Suprapubic skin (tissue), 4 donors: ENCODE data around the gene TECTA.

Experiments
- CTCF ChIP-seq, 2 donors: fragments of 200-600 bp in 1 of 2; fragments of 450-650 bp in 1 of 2; sonication (generic) in 1 of 2; IDR thresholded peaks; one replicate each; pipeline ENCODE4 v1.5.1; 2016 to 2019; ENCODE audit warnings: antibody characterized with exemption in 2 of 2, mild to moderate bottlenecking in 1 of 2, moderate library complexity in 1 of 2
- EP300 ChIP-seq: sonication (generic); formaldehyde crosslinking; IDR thresholded peaks from one replicate; pipeline ENCODE4 v1.6.1; 2017; ENCODE audit warnings: antibody characterized with exemption
- POLR2A ChIP-seq, 2 donors: fragments of 450-650 bp; IDR thresholded peaks; one replicate each; pipeline ENCODE4 v1.6.1; 2017; ENCODE audit warnings: antibody characterized with exemption in 2 of 2, mild to moderate bottlenecking in 2 of 2, moderate library complexity in 2 of 2
- POLR2AphosphoS5 ChIP-seq, 3 donors: sonication (generic); formaldehyde crosslinking; IDR thresholded peaks; one replicate each; pipeline ENCODE4 v1.6.1; 2017; ENCODE audit warnings: antibody characterized with exemption in 3 of 3

- TF ChIP-seq CTCF (IDR thresholded peaks at IDR 0.05) (no peak), POLR2A (IDR thresholded peaks at IDR 0.05) (no peak), POLR2AphosphoS5 (IDR thresholded peaks at IDR 0.05) (no peak), EP300 (no peak)
Observed at GRCh38 chr11:121119440-121119839, 18.4 kb downstream of the TECTA start.
